ENCODE data around the gene TBXT.
"Not testable (repeated sequence)": the region's sequence is repeated elsewhere in the genome, so short reads cannot be mapped to it uniquely, and the experiment has no call there.

Gene TBXT

GRCh38 chr6:166169549-166170421 is 2.1 kb upstream of the TBXT start:
- no peak for DNase-seq (ENCODE audit: low read depth in 3 of 3)

- DNase-seq (ENCODE audit: low read depth in 3 of 3), result no peak
Measured at GRCh38 chr6:166168616-166169548, 1.2 kb upstream of the TBXT start.

- DNase-seq (ENCODE audit: low read depth in 3 of 3), result no peak
Measured at GRCh38 chr6:166167258-166167731, 356 bp downstream of the TBXT start.

GRCh38 chr6:166166314-166167257 is 1.1 kb downstream of the TBXT start:
- DNase-seq (ENCODE audit: low read depth in 3 of 3), result no peak

- DNase-seq (ENCODE audit: low read depth in 3 of 3), result no peak
Measured at GRCh38 chr6:166165558-166166313, 1.9 kb downstream of the TBXT start.

GRCh38 chr6:166162599-166163342 is 4.9 kb downstream of the TBXT start:
- no peak for DNase-seq (ENCODE audit: low read depth in 3 of 3)

- no peak for DNase-seq (ENCODE audit: low read depth in 3 of 3)
Measured at GRCh38 chr6:166157930-166158617, 9.6 kb downstream of the TBXT start.

- DNase-seq (ENCODE audit: low read depth in 3 of 3), result no peak
Measured at GRCh38 chr6:166156942-166157341, 10.7 kb downstream of the TBXT start.

- no peak for DNase-seq (ENCODE audit: low read depth in 3 of 3)
Measured at GRCh38 chr6:166153966-166154365, 13.7 kb downstream of the TBXT start.

GRCh38 chr6:166152660-166153059 is 15.0 kb downstream of the TBXT start:
- no peak for DNase-seq (ENCODE audit: low read depth in 3 of 3)

- DNase-seq (ENCODE audit: low read depth in 3 of 3), result no peak
Measured at GRCh38 chr6:166151798-166152197, 15.9 kb downstream of the TBXT start.

GRCh38 chr6:166145751-166146150 is 21.9 kb downstream of the TBXT start:
- no peak for DNase-seq (ENCODE audit: low read depth in 3 of 3)

- DNase-seq (ENCODE audit: low read depth in 3 of 3), result no peak
Measured at GRCh38 chr6:166143011-166143410, 24.6 kb downstream of the TBXT start.

GRCh38 chr6:166127624-166128472 is 39.8 kb downstream of the TBXT start:
- no peak for DNase-seq (ENCODE audit: low read depth in 3 of 3)

GRCh38 chr6:166123115-166123514 is 44.5 kb downstream of the TBXT start:
- DNase-seq (ENCODE audit: low read depth in 3 of 3), result not testable (repeated sequence)

GRCh38 chr6:166121726-166122125 is 45.9 kb downstream of the TBXT start:
- no peak for DNase-seq (ENCODE audit: low read depth in 3 of 3)

- no peak for DNase-seq (ENCODE audit: low read depth in 3 of 3)
Measured at GRCh38 chr6:166119116-166119911, 48.3 kb downstream of the TBXT start.
